GM12878 (cell line): ENCODE results near the gene RARS2. TPM values are rescaled to one million over a fixed set of nuclear protein-coding genes. Genes with fewer than 3 reads are reported as not detected.

Source experiments
- ATAC-seq: fragments of 200-7000 bp; cut with Tn5 transposase; 3 replicates; pipeline ENCODE4 v1.9.1; 2020; ENCODE audit warnings: mild to moderate bottlenecking, moderate library complexity
- BruUV-seq: library from RNA; stranded (reverse); fragments of 400-500 nt; replicated peaks from 2 replicates; lab custom pipeline; 2021; lab: Mats Ljungman, UMichigan
- CTCF ChIA-PET: fragments of 300-600 bp; sonication (Branson Sonifier 250); formaldehyde crosslinking; extraction: SDS; loops from one replicate; lab custom pipeline; 2021; ENCODE audit warnings: inconsistent platforms; lab: Yijun Ruan, JAX
- POLR2A ChIA-PET: fragments of 350-600 bp; formaldehyde crosslinking; extraction: SDS; loops from one replicate; lab custom pipeline; 2021; ENCODE audit warnings: inconsistent platforms; lab: Charles Lee
- RAD21 ChIA-PET: fragments of 300-600 bp; sonication (Branson Sonifier 250); formaldehyde crosslinking; loops from one replicate; lab custom pipeline; 2023; ENCODE audit warnings: antibody characterized with exemption; ENCODE audit not compliant: unreplicated experiment; lab: Charles Lee
- SMC1A ChIA-PET: fragments of 300-600 bp; sonication (Branson Sonifier 250); formaldehyde crosslinking; loops from one replicate; lab custom pipeline; 2023; ENCODE audit not compliant: unreplicated experiment, uncharacterized antibody; lab: Charles Lee
- DNase-seq: peaks from one replicate; pipeline ENCODE4 v3.0.0-alpha.2; 2011; ENCODE audit warnings: low read depth, low spot score
- FAIRE-seq: peaks from 3 replicates; lab custom pipeline; 2011; peaks lifted over from hg19 to GRCh38; lab: Jason Lieb, UNC
- H2AFZ ChIP-seq: 2 replicates; pipeline ENCODE4 v1.6.0; 2011; ENCODE audit warnings: low read depth, low read length, control low read depth; ENCODE audit not compliant: control insufficient read depth
- H3K27ac ChIP-seq: 2 replicates; pipeline ENCODE4 v1.5.1; 2011; ENCODE audit warnings: control low read depth; ENCODE audit not compliant: control insufficient read depth, insufficient read depth
- H3K27me3 ChIP-seq, 2 experiments: replicated peaks in 1 of 2; 2 replicates each; pipeline versions ENCODE4 v1.6.0 to v1.6.1; 2011; ENCODE audit warnings: low read length in 1 of 2; ENCODE audit not compliant: control insufficient read depth in 2 of 2, insufficient read depth in 2 of 2
- H3K36me3 ChIP-seq, 2 experiments: 2 replicates each; pipeline ENCODE4 v1.5.1; 2011; ENCODE audit warnings: low read length in 1 of 2; ENCODE audit not compliant: control insufficient read depth in 2 of 2, insufficient read depth in 2 of 2
- H3K4me1 ChIP-seq: 2 replicates; pipeline ENCODE4 v1.6.1; 2011; ENCODE audit warnings: mild to moderate bottlenecking, low read length, moderate library complexity, mixed read lengths; ENCODE audit not compliant: control insufficient read depth, insufficient read depth
- H3K4me2 ChIP-seq: 2 replicates; pipeline ENCODE4 v1.6.0; 2011; ENCODE audit warnings: control low read depth; ENCODE audit not compliant: control insufficient read depth, insufficient read depth
- H3K4me3 ChIP-seq: fragments of 200-600 bp; sonication (generic); 2 replicates; pipeline ENCODE4 v1.5.1; 2016
- H3K79me2 ChIP-seq: 2 replicates; pipeline ENCODE4 v1.6.0; 2011; ENCODE audit warnings: low read length; ENCODE audit not compliant: control insufficient read depth, insufficient read depth
- H3K9ac ChIP-seq: 2 replicates; pipeline ENCODE4 v1.8.0; 2011; ENCODE audit warnings: low read length, control low read depth, mixed read lengths; ENCODE audit not compliant: control insufficient read depth, insufficient read depth
- H3K9me3 ChIP-seq: replicated peaks from 3 replicates; pipeline ENCODE4 v1.5.1; 2011; ENCODE audit warnings: mild to moderate bottlenecking, low read length; ENCODE audit not compliant: control insufficient read depth, insufficient read depth
- H4K20me1 ChIP-seq: 2 replicates; pipeline ENCODE4 v1.6.0; 2011; ENCODE audit not compliant: control insufficient read depth, insufficient read depth
- RAD21 ChIP-seq: IDR thresholded peaks from 2 replicates; pipeline ENCODE4 v1.6.1; 2011; ENCODE audit warnings: mild to moderate bottlenecking, low read depth, low read length, moderate library complexity; ENCODE audit not compliant: insufficient read depth
- SPI1 ChIP-seq: IDR thresholded peaks from 2 replicates; pipeline ENCODE4 v1.6.1; 2011; ENCODE audit warnings: low read depth, mild to moderate bottlenecking, low read length, moderate library complexity, borderline replicate concordance; ENCODE audit not compliant: insufficient read depth
- ZNF24 ChIP-seq: fragments of 450-650 bp; IDR thresholded peaks from 2 replicates; pipeline ENCODE4 v1.6.1; 2017; ENCODE audit warnings: antibody characterized with exemption, mild to moderate bottlenecking
- WGBS: methylation state at CpG from one replicate; pipeline ENCODE4 v1.1.6; 2016; ENCODE audit warnings: low lambda C conversion rate; ENCODE audit not compliant: insufficient replicate concordance, insufficient coverage; ENCODE audit errors: missing lambda C conversion rate; 5-methylcytosine and 5-hydroxymethylcytosine counted together
- in situ Hi-C: fragments of 300-500 bp; cut with MboI; formaldehyde crosslinking; loops from 9 replicates; pipeline ENCODE4 v1.14.3; 2018; ENCODE audit warnings: mixed read lengths
- intact Hi-C: fragments of 100-400 bp; cut with micrococcal nuclease; formaldehyde crosslinking; loops from one replicate; pipeline ENCODE4 v1.14.2; 2022; ENCODE audit not compliant: unreplicated experiment
- polyA plus RNA-seq, 11 experiments: library from polyadenylated mRNA; depleted of rRNA in 4 of 11; unstranded in 6 of 11; stranded (reverse) in 5 of 11; fragments of >200 nt; fragmentation: Nextera tagmentation in 4 of 11; fragmentation: Illumina TruSeq in 1 of 11; extraction: Ambion mirVana in 4 of 11; extraction: Trizol in 1 of 11; gene quantifications; 1 replicate in 1 of 11; 2 replicates in 10 of 11; pipeline versions ENCODE4 v1.2.1 to v1.2.3, GENCODE V29; 2011 to 2016; ENCODE audit warnings: inconsistent platforms in 2 of 11, missing spikeins in 2 of 11, low read depth in 1 of 11
- total RNA-seq, 4 experiments: library from RNA; depleted of rRNA in 3 of 4; stranded (reverse); fragments of >200 nt in 3 of 4; fragmentation: Illumina TruSeq in 1 of 4; extraction: Trizol in 1 of 4; gene quantifications; 2 replicates each; pipeline versions ENCODE4 v1.2.1 to v1.2.3, GENCODE V29; 2013 to 2021
- TF ChIP-seq, protein P1 (sequence below): fragments of 450-650 bp; IDR thresholded peaks from 2 replicates; pipeline ENCODE4 v1.6.1; 2014; ENCODE audit warnings: mild to moderate bottlenecking

The RARS2 gene
- total and polyA plus RNA-seq, 10 of the 15 experiments (the other 5 are each of a cell fraction or from before 2014, with no cell fraction given): 18.3 to 54.2 (median 36.8) TPM

DNA sequence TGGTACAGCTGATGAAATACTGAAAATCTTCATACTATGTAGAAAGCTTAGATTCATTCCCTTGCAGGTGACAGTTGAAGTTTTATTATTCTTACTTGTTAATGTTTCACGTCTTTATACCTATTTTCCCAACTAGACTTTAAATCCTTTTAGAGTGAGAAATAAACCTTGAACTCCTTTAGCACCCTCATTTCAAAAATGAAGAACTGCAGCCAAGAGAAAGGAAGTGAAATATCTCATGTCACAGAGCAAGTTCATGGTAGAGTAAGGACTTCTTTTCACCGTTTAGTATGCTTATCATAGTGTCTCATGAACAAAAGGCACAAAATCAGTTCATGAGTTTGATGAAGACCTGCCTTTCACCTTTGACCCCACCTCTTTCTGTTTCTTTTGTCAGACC lies 38.6 kb upstream of the RARS2 start:
- in situ Hi-C loops (no loop called here), intact Hi-C loops (no loop called here)
- Histone ChIP-seq H3K27ac (peak overlapping the region; percentile 6; the same call in 1 of the 2 replicates), H2AFZ (peak overlapping the region; percentile 29; the same call in 1 of the 2 replicates), H3K9me3 (no peaks in the 10 kb centered on the region; the same call in 2 of the 3 replicates), H3K4me3 (no peak overlapping the region), H4K20me1 (no peaks in the 10 kb centered on the region), H3K4me1 (peaks cover 5% of the 10 kb centered on the region), H3K79me2 (no peaks in the 10 kb centered on the region), H3K36me3 (0 out of 4 replicates have a peak, but pooled peaks cover 0 to 3% of the 10 kb centered on the region in 2 experiments), H3K4me2 (no peak overlapping the region), H3K9ac (no peak overlapping the region), H3K27me3 (no peaks in the 10 kb centered on the region)
- 50% methylated on average over 2 of the region's 2 CpGs for WGBS
- SMC1A ChIA-PET: interaction anchor here (0.7 to 1.6 kb wide), 15 partner anchors 8 to 1240 kb away, joined by 3 to 6 read pairs (median 4); partner anchors contain the start of genes ORC3 and RARS2
- TF ChIP-seq, protein P1, sequence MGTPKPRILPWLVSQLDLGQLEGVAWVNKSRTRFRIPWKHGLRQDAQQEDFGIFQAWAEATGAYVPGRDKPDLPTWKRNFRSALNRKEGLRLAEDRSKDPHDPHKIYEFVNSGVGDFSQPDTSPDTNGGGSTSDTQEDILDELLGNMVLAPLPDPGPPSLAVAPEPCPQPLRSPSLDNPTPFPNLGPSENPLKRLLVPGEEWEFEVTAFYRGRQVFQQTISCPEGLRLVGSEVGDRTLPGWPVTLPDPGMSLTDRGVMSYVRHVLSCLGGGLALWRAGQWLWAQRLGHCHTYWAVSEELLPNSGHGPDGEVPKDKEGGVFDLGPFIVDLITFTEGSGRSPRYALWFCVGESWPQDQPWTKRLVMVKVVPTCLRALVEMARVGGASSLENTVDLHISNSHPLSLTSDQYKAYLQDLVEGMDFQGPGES: no peak
- TF ChIP-seq SPI1 (peak; percentile 84), RAD21 (0 out of 2 replicates have a peak, but pooled peaks have one; percentile 2), ZNF24 (peak; percentile 62; the same call in 1 of the 2 replicates)
- DNase-seq (peak; percentile 7), FAIRE-seq (peak; percentile 94), ATAC-seq (peak; percentile 65)
- CTCF ChIA-PET: interaction anchor here (0.6 to 1.5 kb wide), 6 partner anchors 9 to 1291 kb away, joined by 3 to 5 read pairs (median 4); no protein-coding TSS in a partner anchor
- POLR2A ChIA-PET: interaction anchor here (0.6 kb wide), 2 partner anchors 26 to 248 kb away, joined by 3 to 4 read pairs; no protein-coding TSS in a partner anchor
- RAD21 ChIA-PET: interaction anchor here (0.7 to 1.2 kb wide), 4 partner anchors 10 to 168 kb away, joined by 3 to 6 read pairs (median 4); no protein-coding TSS in a partner anchor
- BruUV-seq: no TSS peak
